GF-D8 (cell line): ENCODE data around the gene ALPI.
A peak's percentile ranks its signal among the peaks of the same experiment; 100 is the strongest.
"Not testable (repeated sequence)": the region's sequence is repeated elsewhere in the genome, so short reads cannot be mapped to it uniquely, and the experiment has no call there.

Source experiments
- DNase-seq: peaks from one replicate; lab custom pipeline; 2025; lab: John Stamatoyannopoulos, UW

ALPI gene

GRCh38 chr2:232421189-232421785, 34.7 kb upstream of the ALPI start:
- DNase-seq, result no peak

GRCh38 chr2:232422051-232422450, 33.9 kb upstream of the ALPI start:
- DNase-seq, result no peak

- DNase-seq, result not testable (repeated sequence)
These were observed 33.0 kb upstream of the ALPI start for GRCh38 chr2:232422996-232423395.

GRCh38 chr2:232423407-232423806, 32.5 kb upstream of the ALPI start:
- not testable (repeated sequence) for DNase-seq

GRCh38 chr2:232431705-232432590, 24.0 kb upstream of the ALPI start:
- no peak for DNase-seq

GRCh38 chr2:232432598-232433184, 23.3 kb upstream of the ALPI start:
- DNase-seq, result no peak

GRCh38 chr2:232433622-232434021, 22.3 kb upstream of the ALPI start:
- not testable (repeated sequence) for DNase-seq

- no peak for DNase-seq
These were observed 21.9 kb upstream of the ALPI start for GRCh38 chr2:232434091-232434490.

- no peak for DNase-seq
These were observed 21.2 kb upstream of the ALPI start for GRCh38 chr2:232434563-232435374.

GRCh38 chr2:232435375-232435648, 20.6 kb upstream of the ALPI start:
- no peak for DNase-seq

- no peak for DNase-seq
These were observed 20.1 kb upstream of the ALPI start for GRCh38 chr2:232435805-232436204.

GRCh38 chr2:232436381-232437194, 19.4 kb upstream of the ALPI start:
- DNase-seq, result no peak

GRCh38 chr2:232437195-232437571, 18.8 kb upstream of the ALPI start:
- no peak for DNase-seq

- DNase-seq, result no peak
These were observed 17.9 kb upstream of the ALPI start for GRCh38 chr2:232438091-232438490.

- no peak for DNase-seq
These were observed 16.8 kb upstream of the ALPI start for GRCh38 chr2:232438951-232439757.

- DNase-seq, result no peak
These were observed 16.2 kb upstream of the ALPI start for GRCh38 chr2:232439758-232440135.

- DNase-seq, result peak; percentile 17
These were observed 15.5 kb upstream of the ALPI start for GRCh38 chr2:232440220-232441018.

- no peak for DNase-seq
These were observed 14.8 kb upstream of the ALPI start for GRCh38 chr2:232441147-232441651.

GRCh38 chr2:232441922-232442321, 14.0 kb upstream of the ALPI start:
- not testable (repeated sequence) for DNase-seq

GRCh38 chr2:232442431-232442830, 13.5 kb upstream of the ALPI start:
- DNase-seq, result not testable (repeated sequence)
